ENCODE results near the gene GRAMD4. TPM values are rescaled to one million over a fixed set of nuclear protein-coding genes. Genes with fewer than 3 reads are reported as not detected.

Gene GRAMD4
- total RNA-seq, 2 experiments from 2014 or later: 52.9 to 54.8 TPM

DNA sequence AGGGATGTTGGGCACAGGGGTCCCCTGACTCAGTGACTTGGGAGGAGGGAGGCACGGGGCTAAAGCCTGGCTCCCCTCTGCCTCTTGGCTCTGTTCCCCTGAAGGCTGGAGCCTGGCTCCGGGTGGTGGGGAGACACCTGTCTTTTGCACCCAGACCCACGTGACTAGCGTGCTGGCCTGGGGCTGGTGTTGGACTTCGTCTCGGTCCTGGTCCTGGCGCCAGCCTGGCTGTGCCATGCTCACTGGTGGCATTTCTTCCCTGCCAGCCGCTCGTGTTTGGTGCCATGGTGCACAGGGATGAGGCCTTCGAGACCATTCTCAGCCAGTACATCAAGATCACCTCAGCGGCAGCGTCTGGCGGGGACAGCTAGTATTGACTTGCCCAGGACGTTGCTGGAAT, 56.7 kb downstream of the GRAMD4 start:
- H3K9me3 Mint-ChIP-seq: no peaks in the 10 kb centered on the region
- H3K4me1 Mint-ChIP-seq: peaks cover 27% of the 10 kb centered on the region
- POLR2A ChIA-PET: no interaction called here
- no peak overlapping the region for H3K27ac Mint-ChIP-seq
- H3K36me3 Mint-ChIP-seq (ENCODE audit: low read depth): peaks cover 7% of the 10 kb centered on the region
- CTCF ChIA-PET: no interaction called here
- no peak overlapping the region for H3K4me3 Mint-ChIP-seq
- H3K27me3 Mint-ChIP-seq: no peaks in the 10 kb centered on the region
- no peak for DNase-seq

DNA sequence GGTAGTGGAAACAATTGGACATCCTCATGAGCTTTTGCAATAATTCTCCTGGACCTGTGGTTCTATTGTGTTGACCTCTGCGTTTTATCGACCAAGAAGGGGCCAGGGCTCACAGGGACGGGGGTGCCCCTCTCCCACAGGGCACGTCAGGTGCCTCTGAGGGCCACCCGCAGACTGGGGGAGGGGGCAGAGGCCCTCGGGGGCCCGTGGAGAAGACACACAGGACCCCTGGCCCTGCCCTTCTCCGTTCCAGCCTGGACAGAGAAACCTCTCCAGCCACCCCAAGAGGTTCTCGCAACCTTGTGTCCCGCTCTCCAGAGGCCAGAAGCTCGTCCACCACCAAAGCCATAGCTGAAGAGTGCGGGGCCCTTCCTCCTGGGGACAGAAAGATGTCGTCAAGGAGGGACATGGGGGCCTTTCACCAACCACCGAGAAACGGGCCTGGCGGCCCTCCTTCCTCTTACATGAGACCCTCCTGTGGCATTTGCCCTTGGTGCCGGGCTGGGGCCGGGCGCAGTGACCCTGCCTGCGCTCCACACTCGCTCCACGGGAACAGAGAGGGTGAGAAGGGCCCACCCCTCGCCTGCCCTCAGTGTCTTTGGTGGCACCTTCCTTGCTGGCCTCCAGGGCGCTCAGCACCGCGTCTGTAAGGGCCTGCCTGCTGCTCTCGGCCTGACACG, 57.3 kb downstream of the GRAMD4 start:
- CTCF ChIA-PET: no interaction called here
- H3K4me3 Mint-ChIP-seq: no peak overlapping the region
- no peak overlapping the region for H3K27ac Mint-ChIP-seq
- no peaks in the 10 kb centered on the region for H3K27me3 Mint-ChIP-seq
- POLR2A ChIA-PET: no interaction called here
- no peaks in the 10 kb centered on the region for H3K9me3 Mint-ChIP-seq
- peaks cover 27% of the 10 kb centered on the region for H3K4me1 Mint-ChIP-seq
- peaks cover 7% of the 10 kb centered on the region for H3K36me3 Mint-ChIP-seq (ENCODE audit: low read depth)
- DNase-seq: no peak

DNA sequence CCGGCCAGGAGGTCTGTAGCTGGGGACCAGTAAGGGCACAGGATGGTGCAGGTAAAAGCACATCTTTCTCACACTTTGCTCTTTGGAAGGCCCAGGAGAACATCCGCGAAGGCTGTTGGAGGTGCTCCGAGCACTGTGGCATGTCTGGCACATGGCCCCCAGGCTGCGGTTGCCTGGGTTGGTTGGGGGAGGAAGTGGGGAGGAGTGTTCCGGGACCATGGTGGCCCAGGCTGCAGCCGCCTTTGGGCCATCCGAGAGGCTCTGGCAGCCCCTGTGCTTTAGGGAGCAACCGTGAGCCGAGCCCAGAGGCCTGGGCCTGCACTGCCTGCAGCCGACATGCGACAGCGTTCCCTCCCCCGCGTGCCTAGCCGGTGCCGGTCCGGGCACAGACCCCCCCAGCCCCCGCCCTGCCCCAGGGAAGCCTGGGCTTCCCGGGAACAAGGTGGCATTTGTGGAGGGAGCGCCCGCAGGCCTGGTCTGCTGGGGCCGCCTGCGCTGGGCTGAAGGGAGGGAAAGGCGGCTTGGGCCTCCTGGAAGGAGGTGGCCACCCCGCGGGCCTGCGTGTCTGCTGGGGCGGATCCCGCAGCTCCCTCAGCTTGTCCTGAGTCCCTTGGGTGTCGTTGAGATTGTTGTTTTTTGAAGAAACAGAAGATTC, 57.9 kb downstream of the GRAMD4 start:
- Mint-ChIP-seq H3K9me3 (no peaks in the 10 kb centered on the region), H3K4me3 (no peak overlapping the region), H3K36me3 (ENCODE audit: low read depth) (peaks cover 7% of the 10 kb centered on the region), H3K27me3 (no peaks in the 10 kb centered on the region), H3K4me1 (peaks cover 25% of the 10 kb centered on the region), H3K27ac (no peak overlapping the region)
- DNase-seq: no peak
- ChIA-PET CTCF (no interaction called here), POLR2A (no interaction called here)

DNA sequence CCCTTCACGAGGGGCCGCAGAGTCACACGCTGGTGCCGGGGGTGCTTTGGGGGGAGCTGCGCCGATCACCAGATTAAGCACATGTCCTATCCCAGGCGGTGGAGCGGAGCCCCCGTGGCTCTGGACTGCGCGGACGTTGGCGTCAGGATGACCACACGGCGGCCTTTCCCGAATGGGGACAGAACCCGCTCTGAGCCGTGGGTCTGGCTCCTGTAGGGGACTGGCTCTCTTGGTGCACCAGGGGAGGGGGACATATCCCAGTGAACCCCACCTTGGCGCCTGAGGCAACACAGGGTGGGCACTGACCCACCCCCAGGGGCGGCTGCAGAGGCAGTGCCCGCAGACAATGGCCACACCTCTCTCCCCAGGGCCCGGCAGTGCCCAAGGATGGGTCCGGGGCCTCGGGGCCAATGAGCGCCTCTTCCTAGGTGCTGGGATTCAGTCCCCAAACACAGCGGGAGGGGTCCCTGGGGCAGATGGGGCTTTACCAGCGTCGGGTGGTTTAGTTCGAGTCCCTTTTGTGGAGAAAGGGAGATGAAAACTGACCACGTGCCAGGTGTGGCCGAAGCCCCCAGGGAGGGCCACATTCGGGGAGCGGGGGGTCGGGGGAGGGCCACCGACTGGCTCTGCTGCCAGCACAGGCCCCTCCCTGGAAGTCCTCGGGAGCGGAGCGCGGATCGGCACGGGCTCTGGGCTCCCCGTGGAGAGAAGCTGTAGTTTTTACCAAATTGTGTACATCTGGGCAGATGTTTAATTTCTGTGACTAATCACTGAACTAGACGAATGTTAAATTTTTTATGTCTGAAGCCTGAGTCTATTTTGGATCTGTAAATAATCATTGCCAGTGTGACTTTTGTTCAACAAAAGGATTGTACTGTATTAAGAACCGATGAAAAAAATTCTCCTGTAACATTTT, 58.9 kb downstream of the GRAMD4 start:
- Mint-ChIP-seq H3K36me3 (ENCODE audit: low read depth) (peaks cover 5% of the 10 kb centered on the region), H3K4me3 (no peak overlapping the region), H3K9me3 (no peaks in the 10 kb centered on the region), H3K27me3 (no peaks in the 10 kb centered on the region), H3K27ac (no peak overlapping the region), H3K4me1 (peaks cover 16% of the 10 kb centered on the region)
- no peak for DNase-seq
- POLR2A ChIA-PET: no interaction called here
- CTCF ChIA-PET: no interaction called here

DNA sequence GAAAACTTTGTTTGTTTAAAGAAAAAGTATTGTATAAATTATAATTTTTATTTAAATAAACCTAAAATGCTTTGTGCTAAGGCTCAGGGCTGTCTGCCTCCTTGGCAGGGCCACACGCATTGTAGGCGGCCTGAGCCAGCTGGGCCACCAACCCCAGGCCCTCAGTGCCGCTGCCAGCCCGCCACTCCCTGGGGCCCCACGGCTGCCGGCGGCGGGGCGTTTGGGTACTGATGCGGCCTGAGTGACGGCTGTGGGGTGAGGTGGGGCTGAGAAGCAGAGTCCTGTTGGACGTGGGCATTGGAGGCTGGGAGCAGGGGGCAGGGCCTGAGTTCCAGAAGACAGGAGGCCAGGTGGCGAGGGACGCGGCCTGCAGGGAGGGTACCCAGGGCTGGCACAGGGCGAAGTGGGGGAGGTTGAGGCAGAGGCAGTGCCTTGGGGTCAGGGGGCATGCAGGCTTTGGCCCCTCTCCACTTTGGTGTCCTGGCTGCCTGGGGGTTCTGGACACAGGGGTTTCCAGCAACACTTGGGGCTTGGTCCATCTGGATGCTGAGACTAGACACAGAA, 59.6 kb downstream of the GRAMD4 start:
- ChIA-PET CTCF (no interaction called here), POLR2A (no interaction called here)
- Mint-ChIP-seq H3K9me3 (no peaks in the 10 kb centered on the region), H3K27me3 (no peaks in the 10 kb centered on the region), H3K27ac (no peak overlapping the region), H3K4me1 (peaks cover 12% of the 10 kb centered on the region), H3K4me3 (no peak overlapping the region), H3K36me3 (ENCODE audit: low read depth) (peaks cover 11% of the 10 kb centered on the region)
- DNase-seq: no peak

DNA sequence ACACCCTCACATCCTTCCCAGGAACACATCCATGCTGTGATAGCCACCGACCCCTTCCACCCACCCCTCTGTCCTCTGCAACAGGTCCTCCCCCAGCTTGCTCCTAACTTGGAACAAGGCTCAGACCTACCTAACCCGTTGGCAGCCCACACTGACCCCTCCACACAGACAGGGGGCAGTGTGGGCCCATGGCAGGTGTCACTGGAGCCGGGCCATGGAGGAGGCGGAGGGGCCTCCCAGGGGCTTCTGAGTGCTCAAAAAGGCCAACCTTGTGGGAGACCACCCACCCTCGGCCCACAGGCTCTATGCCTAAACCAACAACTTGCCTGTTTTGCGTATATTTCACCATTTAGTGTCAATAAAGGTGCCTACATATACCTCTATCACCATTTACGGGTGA, 60.8 kb downstream of the GRAMD4 start:
- Mint-ChIP-seq H3K27me3 (no peaks in the 10 kb centered on the region), H3K4me3 (no peak overlapping the region), H3K4me1 (peaks cover 16% of the 10 kb centered on the region), H3K9me3 (no peaks in the 10 kb centered on the region), H3K27ac (no peak overlapping the region), H3K36me3 (ENCODE audit: low read depth) (peaks cover 19% of the 10 kb centered on the region)
- CTCF ChIA-PET: interaction anchor here (1.0 to 3.3 kb wide), 2 partner anchors 14 to 117 kb away, joined by 3 to 23 read pairs; no protein-coding TSS in a partner anchor
- peak; percentile 26 for DNase-seq
- POLR2A ChIA-PET: no interaction called here

DNA sequence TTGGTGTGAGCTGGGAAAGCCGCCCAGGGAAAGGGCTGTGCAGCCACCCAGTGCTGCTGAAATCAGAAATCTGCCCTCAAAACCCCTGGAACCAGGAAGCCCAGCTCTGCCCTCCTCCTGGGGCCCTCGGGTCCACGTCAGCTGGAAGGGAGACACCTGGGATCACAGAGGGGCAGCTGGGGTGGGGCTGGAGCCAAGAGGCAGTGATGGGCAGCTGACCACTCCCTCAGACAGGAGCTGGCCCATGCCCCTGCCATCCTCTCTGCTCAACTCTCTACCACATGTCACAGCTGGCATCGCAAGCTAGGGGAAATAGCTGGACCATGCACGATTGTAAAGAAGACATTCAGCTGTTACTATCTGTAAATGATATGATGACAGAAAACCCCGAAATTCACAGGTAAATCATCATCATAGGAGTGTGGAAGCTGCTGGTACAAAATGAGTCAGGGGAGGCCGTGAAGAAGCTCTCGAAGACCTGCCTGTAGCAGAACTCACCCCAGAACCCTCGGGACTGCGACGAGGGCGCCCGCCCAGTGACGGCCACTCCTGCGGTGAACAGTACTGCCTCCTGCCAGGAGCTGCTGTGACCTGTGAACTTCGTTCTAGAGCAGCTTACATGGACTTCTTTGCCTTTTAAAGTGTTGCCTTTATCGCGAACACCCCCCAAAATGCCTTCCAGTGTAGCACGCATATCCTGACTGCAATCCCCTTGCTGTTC, 62.0 kb downstream of the GRAMD4 start:
- no peak for DNase-seq
- peaks cover 21% of the 10 kb centered on the region for H3K4me1 Mint-ChIP-seq
- CTCF ChIA-PET: interaction anchor here (1.5 to 3.3 kb wide), 2 partner anchors 11 to 118 kb away, joined by 5 to 23 read pairs; no protein-coding TSS in a partner anchor

DNA sequence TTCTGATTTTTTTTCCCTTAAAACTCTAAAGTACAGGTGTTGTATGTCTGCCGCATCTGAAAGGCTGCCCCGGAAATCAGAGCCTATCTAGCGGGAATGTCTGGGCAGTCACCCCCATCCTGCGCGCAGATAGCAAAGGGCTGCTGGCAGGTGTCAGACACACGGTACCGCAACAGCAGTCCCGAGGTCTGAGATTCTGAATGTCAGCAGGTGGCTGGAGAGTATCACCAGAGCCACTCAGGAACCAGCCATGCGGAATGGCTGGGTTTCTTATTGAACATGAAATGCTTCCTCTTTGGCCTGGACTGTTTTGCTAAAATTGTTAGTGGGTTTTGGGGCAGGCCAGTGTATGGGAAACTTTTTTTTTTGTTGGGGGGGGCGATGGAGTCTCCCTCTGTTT, 64.5 kb downstream of the GRAMD4 start:
- Mint-ChIP-seq H3K4me1 (peaks cover 17% of the 10 kb centered on the region), H3K27ac (peak overlapping the region; percentile 38), H3K9me3 (no peaks in the 10 kb centered on the region), H3K27me3 (no peaks in the 10 kb centered on the region), H3K36me3 (ENCODE audit: low read depth) (peaks cover 36% of the 10 kb centered on the region), H3K4me3 (no peak overlapping the region)
- no peak for DNase-seq
- POLR2A ChIA-PET: no interaction called here
- CTCF ChIA-PET: no interaction called here

More for the DNA sequence above, 62.0 kb downstream of the GRAMD4 start:
- POLR2A ChIA-PET: no interaction called here
- H3K36me3 Mint-ChIP-seq (ENCODE audit: low read depth): peaks cover 26% of the 10 kb centered on the region
- H3K27ac Mint-ChIP-seq: no peak overlapping the region
- no peaks in the 10 kb centered on the region for H3K9me3 Mint-ChIP-seq
- no peaks in the 10 kb centered on the region for H3K27me3 Mint-ChIP-seq
- H3K4me3 Mint-ChIP-seq: no peak overlapping the region

DNA sequence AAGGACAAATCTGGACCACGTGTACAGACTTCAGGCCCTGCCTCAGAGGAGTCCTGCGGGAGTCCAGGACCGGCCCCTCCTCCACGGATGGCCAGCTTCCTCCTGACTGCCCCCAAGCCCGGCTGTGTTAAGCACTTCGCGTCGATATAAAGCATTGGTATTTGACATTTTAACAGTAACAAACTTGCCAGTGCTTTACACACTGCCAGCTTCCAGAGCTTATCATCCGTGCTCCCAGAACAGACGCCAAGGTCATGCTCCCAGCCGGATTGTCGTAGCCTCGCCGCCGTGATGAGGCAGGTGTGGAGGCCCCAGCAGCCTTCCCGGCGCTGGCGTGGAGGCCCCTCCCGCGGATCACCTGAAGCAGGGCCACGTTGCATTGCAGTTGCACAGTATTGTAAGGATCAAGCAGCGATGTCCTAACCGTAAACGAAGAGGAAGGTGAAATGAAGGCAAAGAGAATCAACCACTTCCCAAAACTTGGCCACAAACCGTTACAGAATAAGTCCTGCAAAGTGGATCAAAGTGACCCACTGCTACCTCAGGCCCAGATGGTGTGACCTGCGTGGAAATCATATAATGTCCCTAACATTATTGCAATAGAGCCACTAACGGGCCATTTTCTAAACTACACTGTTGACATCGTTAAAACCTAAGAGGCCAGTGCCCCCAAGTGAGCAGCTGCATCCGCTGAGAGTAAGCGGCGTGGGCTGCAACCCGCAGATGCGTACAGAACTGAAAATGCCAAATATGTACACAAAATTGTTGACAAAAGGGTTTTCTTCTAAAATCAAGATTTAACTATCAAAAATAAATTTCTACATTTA, 66.2 kb downstream of the GRAMD4 start:
- Mint-ChIP-seq H3K27me3 (no peaks in the 10 kb centered on the region), H3K4me1 (peaks cover 17% of the 10 kb centered on the region), H3K9me3 (no peaks in the 10 kb centered on the region), H3K27ac (no peak overlapping the region), H3K36me3 (ENCODE audit: low read depth) (peaks cover 46% of the 10 kb centered on the region), H3K4me3 (no peak overlapping the region)
- ChIA-PET CTCF (no interaction called here), POLR2A (interaction anchor here (0.7 kb wide), 1 partner anchor 690 kb away, joined by 3 read pairs; no protein-coding TSS in a partner anchor)
- DNase-seq: no peak

DNA sequence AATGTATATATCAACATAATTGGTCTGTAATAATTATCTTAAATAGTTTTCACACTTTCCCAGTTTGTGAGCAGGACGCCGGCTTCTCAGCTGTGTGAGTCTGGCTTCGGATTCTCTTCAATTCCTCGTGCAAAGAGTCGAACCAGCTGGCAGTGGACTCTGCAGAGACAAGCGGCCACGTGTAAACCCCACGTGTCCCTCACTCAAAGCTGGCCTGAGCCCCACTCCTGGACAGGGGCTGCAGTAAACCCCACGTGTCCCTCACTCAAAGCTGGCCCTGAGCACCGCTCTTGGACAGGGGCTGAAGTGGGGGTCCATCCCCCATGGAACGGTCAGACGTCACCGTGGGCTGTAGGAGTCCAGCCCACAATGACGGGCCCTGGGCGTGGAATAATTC, 66.9 kb downstream of the GRAMD4 start:
- CTCF ChIA-PET: no interaction called here

DNA sequence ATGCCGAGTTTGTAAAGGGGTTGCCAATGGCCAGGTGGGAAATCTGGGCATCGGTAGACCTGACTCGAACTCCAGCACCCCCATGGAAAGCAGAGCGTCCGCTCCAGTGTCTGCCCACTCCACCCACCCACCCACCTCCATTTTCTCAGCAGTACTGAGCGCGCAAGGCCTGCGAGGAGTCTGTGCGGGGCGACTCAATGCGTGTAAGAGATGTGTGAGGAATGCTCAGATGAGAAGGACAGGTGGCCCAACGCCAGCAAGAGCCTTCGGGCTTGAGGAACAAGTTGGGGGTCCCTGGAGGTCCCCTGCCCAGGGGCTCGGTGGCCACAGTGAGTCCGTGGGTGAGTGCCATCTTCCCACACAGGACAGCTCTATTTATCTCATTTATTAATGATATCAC, 67.3 kb downstream of the GRAMD4 start:
- CTCF ChIA-PET: no interaction called here
- Mint-ChIP-seq H3K9me3 (no peaks in the 10 kb centered on the region), H3K4me1 (peaks cover 17% of the 10 kb centered on the region), H3K27ac (no peak overlapping the region), H3K36me3 (ENCODE audit: low read depth) (peaks cover 52% of the 10 kb centered on the region), H3K27me3 (no peaks in the 10 kb centered on the region), H3K4me3 (no peak overlapping the region)
- DNase-seq: no peak
- POLR2A ChIA-PET: no interaction called here

More for the DNA sequence above, 66.9 kb downstream of the GRAMD4 start:
- Mint-ChIP-seq H3K27ac (no peak overlapping the region), H3K9me3 (no peaks in the 10 kb centered on the region), H3K4me1 (peaks cover 17% of the 10 kb centered on the region), H3K36me3 (ENCODE audit: low read depth) (peaks cover 52% of the 10 kb centered on the region), H3K4me3 (no peak overlapping the region), H3K27me3 (no peaks in the 10 kb centered on the region)
- POLR2A ChIA-PET: no interaction called here
- no peak for DNase-seq

DNA sequence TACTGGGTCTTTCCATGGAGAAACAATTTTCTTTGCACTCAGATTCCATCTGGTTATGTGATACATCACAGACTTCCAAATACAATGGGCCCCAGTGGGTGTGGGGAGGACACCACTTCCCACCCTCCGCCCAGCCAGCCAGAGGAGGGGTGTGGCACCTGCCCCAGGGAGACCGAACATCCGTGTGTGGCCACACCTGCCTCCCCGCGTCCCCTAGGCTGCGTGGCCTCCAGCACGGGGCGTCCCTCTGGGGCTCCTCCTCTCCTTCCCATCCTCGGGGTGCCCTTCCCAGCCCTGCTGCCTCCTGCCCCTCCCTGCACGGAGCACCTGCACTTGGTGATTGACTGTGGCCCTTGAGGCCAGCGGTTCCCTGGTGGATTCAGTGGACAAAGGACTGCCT, 68.8 kb downstream of the GRAMD4 start:
- Mint-ChIP-seq H3K4me3 (no peak overlapping the region), H3K4me1 (peaks cover 17% of the 10 kb centered on the region), H3K9me3 (no peaks in the 10 kb centered on the region), H3K27ac (no peak overlapping the region), H3K36me3 (ENCODE audit: low read depth) (peaks cover 54% of the 10 kb centered on the region), H3K27me3 (no peaks in the 10 kb centered on the region)
- ChIA-PET POLR2A (no interaction called here), CTCF (no interaction called here)
- DNase-seq: no peak
